Neural cell (in vitro differentiated cells): Measurements from ENCODE around the gene RIC3. TPM values are rescaled to one million over a fixed set of nuclear protein-coding genes. Genes with fewer than 3 reads are reported as not detected.

Experiments used
- H2AFZ ChIP-seq: fragments of 200-600, 300-800 bp; sonication (generic), shearing (Covaris generic); 2 replicates; pipeline ENCODE4 v1.6.0; 2014; ENCODE audit warnings: low read depth, mild to moderate bottlenecking, antibody characterized with exemption, low read length, moderate library complexity
- H3F3A ChIP-seq: fragments of 200-600 bp; shearing (Covaris generic); 2 replicates; pipeline ENCODE4 v1.6.1; 2016; ENCODE audit warnings: mild to moderate bottlenecking, moderate library complexity, mixed read lengths, antibody characterized with exemption, low read length; ENCODE audit not compliant: insufficient read depth, poor library complexity, severe bottlenecking
- H3K27ac ChIP-seq: fragments of 200-600, 300-800 bp; sonication (generic), shearing (Covaris generic); 2 replicates; pipeline ENCODE4 v1.5.1; 2014; ENCODE audit warnings: mild to moderate bottlenecking, low read length, moderate library complexity
- H3K27me3 ChIP-seq: fragments of 300-800, 200-600 bp; sonication (generic), shearing (Covaris generic); 2 replicates; pipeline ENCODE4 v1.6.0; 2014; ENCODE audit warnings: mild to moderate bottlenecking, low read depth, low read length, moderate library complexity; ENCODE audit not compliant: insufficient read depth
- H3K36me3 ChIP-seq: fragments of 300-800, 200-600 bp; sonication (generic), shearing (Covaris generic); 2 replicates; pipeline ENCODE4 v1.5.1; 2014; ENCODE audit warnings: mild to moderate bottlenecking, antibody characterized with exemption, low read length, moderate library complexity; ENCODE audit not compliant: insufficient read depth
- H3K4me2 ChIP-seq: fragments of 300-800, 200-600 bp; sonication (generic), shearing (Covaris generic); 2 replicates; pipeline ENCODE4 v1.6.0; 2014; ENCODE audit warnings: mild to moderate bottlenecking, low read length
- H3K4me3 ChIP-seq: fragments of 300-800, 200-600 bp; sonication (generic), shearing (Covaris generic); 2 replicates; pipeline ENCODE4 v1.5.1; 2014; ENCODE audit warnings: mild to moderate bottlenecking, low read length, moderate library complexity
- H3K79me2 ChIP-seq: fragments of 200-600 bp; shearing (Covaris generic); replicated peaks from 2 replicates; pipeline ENCODE4 v1.6.0; 2014; ENCODE audit warnings: mild to moderate bottlenecking, low read length, moderate library complexity; ENCODE audit not compliant: insufficient read depth
- H3K9ac ChIP-seq: fragments of 300-800, 200-600 bp; sonication (generic), shearing (Covaris generic); 2 replicates; pipeline ENCODE4 v1.6.1; 2016; ENCODE audit warnings: mild to moderate bottlenecking, low read length, mixed read lengths
- H3K9me2 ChIP-seq: fragments of 200-600 bp; shearing (Covaris generic); 2 replicates; pipeline ENCODE4 v1.6.1; 2016; ENCODE audit warnings: mild to moderate bottlenecking, low read length, mixed read lengths; ENCODE audit not compliant: insufficient read depth
- H3K9me3 ChIP-seq: fragments of 200-600, 300-800 bp; sonication (generic), shearing (Covaris generic); 2 replicates; pipeline ENCODE4 v1.6.1; 2016; ENCODE audit warnings: mild to moderate bottlenecking, mixed run types, low read length, moderate library complexity, mixed read lengths
- H4K20me1 ChIP-seq: fragments of 200-600 bp; shearing (Covaris generic); 2 replicates; pipeline ENCODE4 v1.6.1; 2016; ENCODE audit warnings: mild to moderate bottlenecking, mixed run types; ENCODE audit not compliant: insufficient read depth
- CTCF ChIP-seq: fragments of 450-650 bp; IDR thresholded peaks from 2 replicates; pipeline ENCODE4 v1.5.1; 2014; ENCODE audit warnings: antibody characterized with exemption, mild to moderate bottlenecking, moderate library complexity; ENCODE audit not compliant: poor library complexity, severe bottlenecking
- EP300 ChIP-seq: fragments of 450-650 bp; conservative IDR thresholded peaks from 2 replicates; pipeline ENCODE4 v1.6.1; 2014; ENCODE audit warnings: antibody characterized with exemption, mild to moderate bottlenecking, moderate library complexity; ENCODE audit not compliant: poor library complexity, severe bottlenecking
- EZH2 ChIP-seq: fragments of 200-600, 300-800 bp; shearing (Covaris generic), sonication (generic); IDR thresholded peaks from 2 replicates; pipeline ENCODE4 v1.6.1; 2014; ENCODE audit warnings: antibody characterized with exemption, low read length, borderline replicate concordance, mild to moderate bottlenecking; ENCODE audit not compliant: insufficient read depth, poor library complexity, severe bottlenecking
- MXI1 ChIP-seq: fragments of 450-650 bp; conservative IDR thresholded peaks from 2 replicates; pipeline ENCODE4 v1.6.1; 2014; ENCODE audit warnings: antibody characterized with exemption, mild to moderate bottlenecking; ENCODE audit not compliant: poor library complexity, severe bottlenecking
- POLR2AphosphoS5 ChIP-seq: IDR thresholded peaks from 2 replicates; pipeline ENCODE4 v1.6.1; 2012
- RAD21 ChIP-seq: fragments of 450-650 bp; conservative IDR thresholded peaks from 2 replicates; pipeline ENCODE4 v1.6.1; 2014; ENCODE audit warnings: antibody characterized with exemption, mild to moderate bottlenecking, moderate library complexity
- REST ChIP-seq: IDR thresholded peaks from 2 replicates; pipeline ENCODE4 v1.6.1; 2012; ENCODE audit warnings: borderline replicate concordance
- SMC3 ChIP-seq: fragments of 450-650 bp; conservative IDR thresholded peaks from 2 replicates; pipeline ENCODE4 v1.6.1; 2014; ENCODE audit warnings: antibody characterized with exemption, mild to moderate bottlenecking, moderate library complexity; ENCODE audit not compliant: poor library complexity
- TAF1 ChIP-seq: IDR thresholded peaks from 2 replicates; pipeline ENCODE4 v1.6.1; 2012; ENCODE audit warnings: low read depth
- polyA plus RNA-seq: library from polyadenylated mRNA; depleted of rRNA; stranded (reverse); fragments of >200 nt; gene quantifications from 2 replicates; pipeline ENCODE4 v1.2.3, GENCODE V29; 2014

Gene RIC3
- polyA plus RNA-seq, 1 donor from 2014 or later, result 94.5 TPM

- Histone ChIP-seq H3K27me3 (no peaks in the 10 kb centered on the region), H2AFZ (no peak overlapping the region), H3K4me3 (no peak overlapping the region), H3F3A (no peaks in the 10 kb centered on the region), H3K9ac (no peak overlapping the region), H3K9me3 (no peaks in the 10 kb centered on the region), H3K79me2 (no peaks in the 10 kb centered on the region), H3K9me2 (no peaks in the 10 kb centered on the region), H4K20me1 (no peaks in the 10 kb centered on the region), H3K4me2 (no peak overlapping the region), H3K36me3 (no peaks in the 10 kb centered on the region), H3K27ac (no peak overlapping the region)
- TF ChIP-seq REST (no peak), EP300 (no peak), TAF1 (no peak), POLR2AphosphoS5 (no peak), EZH2 (no peak), CTCF (no peak), SMC3 (no peak), MXI1 (no peak), RAD21 (no peak)
These were observed 49.1 kb upstream of the RIC3 start for GRCh38 chr11:8217926-8218325.

- no peaks in the 10 kb centered on the region for H3K9me2 ChIP-seq
- H3K36me3 ChIP-seq, result no peaks in the 10 kb centered on the region
- H3K9me3 ChIP-seq, result no peaks in the 10 kb centered on the region
- no peak overlapping the region for H3K4me3 ChIP-seq
- no peak overlapping the region for H3K4me2 ChIP-seq
- no peaks in the 10 kb centered on the region for H3K79me2 ChIP-seq
- H2AFZ ChIP-seq, result no peak overlapping the region
- no peaks in the 10 kb centered on the region for H4K20me1 ChIP-seq
- TF ChIP-seq CTCF (no peak), TAF1 (no peak), MXI1 (no peak), POLR2AphosphoS5 (no peak), EP300 (no peak), RAD21 (no peak), EZH2 (no peak), REST (no peak), SMC3 (no peak)
- H3K27me3 ChIP-seq, result no peaks in the 10 kb centered on the region
- no peak overlapping the region for H3K9ac ChIP-seq
- H3F3A ChIP-seq, result no peaks in the 10 kb centered on the region
- no peak overlapping the region for H3K27ac ChIP-seq
These were observed 48.3 kb upstream of the RIC3 start for GRCh38 chr11:8217136-8217535.
